A172 (cell line): Measurements from ENCODE around the gene FADS2. TPM values are rescaled to one million over a fixed set of nuclear protein-coding genes. Genes with fewer than 3 reads are reported as not detected.

Source experiments
- DNase-seq: peaks from one replicate; pipeline ENCODE4 v3.0.0-alpha.2; 2015; ENCODE audit warnings: low spot score
- total RNA-seq: library from RNA; depleted of rRNA; stranded (reverse); fragments of >200 nt; shearing (Covaris generic); gene quantifications from 2 replicates; pipeline ENCODE4 v1.2.3, GENCODE V29; 2014

FADS2 gene
- total RNA-seq, 1 experiment from 2014 or later = 151 TPM

DNA sequence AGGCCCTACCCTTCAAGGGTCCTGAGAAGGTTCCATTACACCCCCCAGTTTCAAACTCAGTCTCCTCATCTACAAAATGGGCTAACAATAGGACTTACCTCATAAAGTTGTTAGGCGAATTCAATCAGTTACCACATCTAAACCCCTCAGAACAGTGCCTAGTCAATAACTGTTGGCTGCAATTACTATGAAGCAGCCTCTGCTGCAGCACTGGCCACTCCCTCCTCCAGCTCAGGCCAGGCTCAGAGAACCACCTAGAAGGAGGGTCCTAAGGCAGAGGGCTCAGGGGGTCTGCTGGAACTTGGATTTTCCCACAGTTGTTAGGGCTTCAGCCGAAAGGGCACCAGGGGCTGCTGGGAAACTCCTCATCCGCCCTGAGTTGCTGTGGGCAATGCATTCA, 58.5 kb downstream of the FADS2 start:
- no peak for DNase-seq

DNA sequence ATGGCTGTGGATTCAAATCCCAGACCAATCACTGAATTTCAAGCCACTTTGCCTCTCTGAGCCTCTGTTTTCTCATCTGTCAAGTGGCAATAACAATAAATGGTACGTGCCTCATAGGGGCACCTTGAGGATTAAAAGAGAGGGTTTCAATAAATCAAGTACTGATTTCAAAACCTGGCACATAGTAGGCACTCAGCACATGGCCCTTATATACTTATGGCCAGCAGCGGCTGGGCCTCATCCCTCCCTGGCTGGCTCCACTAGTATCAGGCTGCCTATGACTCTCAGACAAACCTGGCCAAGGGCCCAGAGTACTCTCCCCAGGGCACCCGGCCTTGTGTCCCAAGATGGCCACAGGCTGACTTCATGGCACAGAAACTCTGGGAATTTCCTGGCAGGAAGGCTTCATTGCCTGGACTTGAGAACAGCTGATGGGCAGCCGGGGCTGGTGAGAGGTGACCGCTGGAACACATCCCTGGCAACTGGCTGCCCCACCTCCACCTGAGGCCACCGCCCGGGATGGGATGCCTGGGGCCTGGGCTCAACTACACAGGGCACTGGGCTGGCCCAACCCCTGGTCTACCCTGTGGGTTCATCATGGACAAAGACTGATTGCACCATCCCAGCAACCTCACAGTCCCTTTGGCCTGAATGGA, 59.9 kb downstream of the FADS2 start:
- peak; percentile 96 for DNase-seq

DNA sequence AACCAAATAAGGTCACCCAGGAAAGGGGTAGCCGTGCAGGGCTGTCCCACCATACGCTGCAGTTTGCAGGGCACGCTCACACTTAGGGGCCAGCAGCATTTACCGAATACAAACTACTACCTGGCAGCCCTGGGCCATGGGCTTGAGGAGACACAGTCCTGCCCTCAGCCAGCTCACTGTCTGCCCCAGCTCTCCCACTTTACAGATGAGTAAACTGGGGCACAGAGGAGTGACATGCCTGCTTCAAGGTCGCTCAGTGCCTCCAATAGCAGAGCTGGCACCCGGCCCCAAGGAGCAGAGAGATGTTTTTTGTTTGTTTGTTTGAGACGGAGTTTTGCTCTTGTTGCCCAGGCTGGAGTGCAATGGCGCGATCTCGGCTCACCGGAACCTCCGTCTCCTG, 60.5 kb downstream of the FADS2 start:
- no peak for DNase-seq

- DNase-seq = no peak
Measured at GRCh38 chr11:61889831-61890230, 61.7 kb downstream of the FADS2 start.

- peak; percentile 80 for DNase-seq
Measured at GRCh38 chr11:61890529-61891330, 62.6 kb downstream of the FADS2 start.

DNA sequence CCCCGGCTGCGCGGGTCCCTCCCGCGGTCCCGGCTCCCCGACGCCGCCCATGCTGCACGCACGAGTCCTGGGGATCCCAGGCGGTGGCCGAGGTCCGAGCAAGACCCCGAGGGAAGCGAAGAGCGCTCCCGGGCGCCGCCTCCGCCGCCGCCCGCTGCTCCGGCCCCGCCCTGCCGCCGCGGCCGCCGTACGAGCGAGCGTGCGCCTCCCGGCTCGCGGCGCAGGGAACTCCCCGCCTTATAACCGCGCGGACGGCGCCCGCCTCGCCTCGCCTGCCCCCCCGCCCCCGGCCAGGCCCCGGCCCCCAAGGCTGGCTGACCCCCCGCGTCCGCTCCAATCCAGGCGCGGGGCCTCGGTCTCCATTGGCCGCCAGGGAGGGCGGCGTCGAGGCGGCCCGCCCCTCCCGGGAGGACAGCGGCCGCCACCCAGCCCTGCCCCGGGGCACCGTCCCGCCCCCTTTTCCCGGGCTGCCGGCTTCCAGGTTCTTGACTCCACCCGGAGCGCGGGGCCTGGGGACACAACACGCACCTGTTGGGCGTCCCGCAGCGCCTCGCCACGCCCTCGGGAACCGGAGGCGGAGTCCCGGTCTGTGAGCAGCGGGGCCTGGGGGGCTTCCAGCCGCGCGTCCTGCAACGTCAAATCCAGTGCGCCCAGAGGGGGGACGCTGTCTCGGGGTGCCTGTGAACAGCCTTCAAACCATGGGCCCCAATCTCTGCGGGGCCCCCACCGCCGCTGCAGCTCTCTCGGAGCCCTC, 63.4 kb downstream of the FADS2 start, which contains the start of gene FADS3:
Gene FADS3, minus strand, starts transcription at position 215 of the 754 bp plus-strand sequence. Its CDS starts 164 bp downstream, at position 51.
- DNase-seq = peak; percentile 52

GRCh38 chr11:61892085-61892370, 63.9 kb downstream of the FADS2 start:
- DNase-seq = no peak

- DNase-seq = peak; percentile 77
Measured at GRCh38 chr11:61893981-61894380, 65.9 kb downstream of the FADS2 start.

- no peak for DNase-seq
Measured at GRCh38 chr11:61895046-61895717, 67.1 kb downstream of the FADS2 start.

GRCh38 chr11:61895718-61896059, 67.6 kb downstream of the FADS2 start:
- DNase-seq = no peak

DNA sequence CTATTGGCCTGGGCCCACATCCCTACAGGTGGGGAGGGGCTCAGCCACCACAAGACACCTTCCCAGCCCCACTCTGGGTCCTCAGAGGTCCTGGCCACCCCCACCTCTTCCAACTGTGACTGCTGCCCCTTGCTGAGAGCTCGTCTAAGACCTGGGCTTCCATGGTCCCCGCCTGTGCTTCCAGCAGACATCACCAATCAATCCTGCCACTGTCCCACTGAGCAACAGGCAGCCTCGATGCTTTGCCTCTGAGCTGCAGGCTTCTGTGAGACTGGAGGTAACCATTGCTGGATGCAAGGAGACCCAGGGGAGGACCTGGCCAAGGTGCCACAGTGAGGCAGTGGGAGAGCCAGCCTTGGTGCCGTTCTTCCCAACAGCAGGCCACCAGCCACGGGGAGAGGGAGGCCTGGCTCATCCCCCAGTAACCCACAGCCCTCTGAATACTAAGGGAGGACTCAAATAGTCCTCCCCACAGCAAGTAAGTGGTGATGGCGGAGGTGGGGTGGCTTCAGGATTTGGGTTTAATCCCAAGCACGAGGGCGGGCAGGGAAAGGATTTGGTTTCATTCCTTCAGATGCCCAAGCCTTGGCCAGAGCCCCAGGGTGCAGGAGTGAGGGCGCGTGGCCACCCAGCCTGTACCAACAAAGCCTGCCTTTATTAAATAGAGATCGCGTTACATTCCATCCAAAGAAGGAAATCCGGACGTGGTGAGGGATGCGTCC, 68.7 kb downstream of the FADS2 start:
- no peak for DNase-seq

GRCh38 chr11:61897387-61898246, 69.5 kb downstream of the FADS2 start:
- peak; percentile 53 for DNase-seq

DNA sequence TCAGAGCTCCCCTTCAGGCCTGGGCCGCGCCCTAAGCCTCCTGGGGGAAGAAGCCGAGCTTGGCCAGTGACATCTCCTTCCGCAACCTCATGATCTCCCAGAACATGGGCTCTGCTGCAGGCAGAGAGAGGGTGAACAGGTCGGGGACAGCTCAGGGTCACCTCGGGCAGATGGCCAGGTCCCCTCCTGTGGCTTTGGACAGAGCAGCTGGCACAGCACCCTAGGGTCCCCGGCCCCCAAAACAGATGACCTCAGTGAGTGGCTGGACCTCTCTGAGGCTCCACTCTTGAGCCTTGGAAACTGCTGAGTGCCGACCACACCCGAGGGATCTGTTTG, 70.1 kb downstream of the FADS2 start:
- no peak for DNase-seq

DNA sequence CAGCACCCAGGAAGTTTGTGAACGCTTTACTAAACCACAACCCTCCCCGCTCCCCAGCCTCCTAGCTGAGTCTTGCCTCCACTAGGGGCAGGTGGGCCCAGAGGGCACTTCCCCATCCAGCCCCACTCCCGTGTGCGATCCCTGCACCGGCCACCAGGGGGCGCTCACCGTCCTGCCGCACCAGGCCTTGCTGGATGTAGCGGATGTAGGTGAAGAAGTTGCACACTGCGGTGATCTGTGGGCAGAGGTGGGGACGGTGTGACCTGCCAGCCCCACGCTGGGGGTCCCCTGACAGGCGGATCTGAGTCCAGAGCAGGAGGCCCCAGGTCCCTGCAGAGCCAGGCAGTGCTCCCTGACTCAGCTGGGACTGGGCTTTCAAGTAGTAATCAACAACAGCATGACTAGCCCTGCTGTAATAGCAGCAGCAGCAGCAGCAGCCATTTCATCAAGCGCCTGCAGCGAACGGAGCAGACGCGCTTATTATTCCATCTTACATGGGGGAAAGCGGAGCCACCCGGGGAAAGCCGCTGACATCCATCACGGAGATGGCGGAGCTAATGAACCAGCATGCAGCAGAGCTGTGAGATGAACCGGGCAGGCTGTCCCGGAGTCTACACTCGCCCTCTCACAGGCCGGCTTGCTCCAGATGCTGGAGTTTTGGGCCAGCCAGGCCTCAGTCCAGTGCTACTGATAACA, 71.2 kb downstream of the FADS2 start:
- DNase-seq = peak; percentile 56

DNA sequence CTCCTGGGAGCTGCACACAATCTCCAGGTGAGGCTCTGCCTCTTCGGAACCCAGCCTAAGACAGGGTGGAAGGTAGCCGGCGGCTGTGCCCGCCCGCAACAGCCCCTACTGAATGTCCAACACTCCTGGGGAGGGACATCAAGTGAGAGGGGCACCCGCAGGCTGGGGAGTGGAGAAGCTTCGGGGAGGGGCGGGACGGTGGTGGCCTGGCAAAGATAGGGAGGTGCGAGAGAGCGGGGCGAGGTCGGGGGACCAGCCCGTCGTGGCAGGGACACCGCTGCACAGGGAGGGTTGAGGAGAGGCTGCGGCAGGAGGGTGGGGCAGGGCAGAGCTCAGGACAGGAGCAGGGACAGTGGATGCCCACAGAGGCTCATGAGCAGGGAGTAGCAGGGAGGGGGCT, 72.2 kb downstream of the FADS2 start:
- no peak for DNase-seq

GRCh38 chr11:61901397-61901796, 73.3 kb downstream of the FADS2 start:
- no peak for DNase-seq

GRCh38 chr11:61902313-61902712, 74.2 kb downstream of the FADS2 start:
- DNase-seq = no peak

- DNase-seq = no peak
Measured at GRCh38 chr11:61903845-61904244, 75.7 kb downstream of the FADS2 start.

GRCh38 chr11:61904539-61905048, 76.5 kb downstream of the FADS2 start:
- DNase-seq = no peak
